NB4 (cell line): Measurements from ENCODE around the gene CHRM2.

Experiments
- DNase-seq: peaks from one replicate; pipeline ENCODE4 v3.0.0; 2010; ENCODE audit warnings: low read depth
- H3K4me3 ChIP-seq: one replicate; pipeline ENCODE4 v1.5.1; 2011; ENCODE audit warnings: mild to moderate bottlenecking, low read depth, low read length, moderate library complexity
- MYC ChIP-seq: IDR thresholded peaks from 2 replicates; pipeline ENCODE4 v1.6.1; 2011; ENCODE audit warnings: low read depth, low read length
- POLR2A ChIP-seq: IDR thresholded peaks from 2 replicates; pipeline ENCODE4 v1.6.1; 2011; ENCODE audit warnings: mild to moderate bottlenecking; ENCODE audit not compliant: insufficient read length; ENCODE audit errors: extremely low read depth
- TF ChIP-seq, protein P1 (sequence below): IDR thresholded peaks from one replicate; pipeline ENCODE4 v1.5.1; 2012; ENCODE audit warnings: low read depth, low read length
- TF ChIP-seq, protein P2 (sequence below): IDR thresholded peaks from 2 replicates; pipeline ENCODE4 v1.6.1; 2011; ENCODE audit warnings: low read depth, low read length

Gene CHRM2

DNA sequence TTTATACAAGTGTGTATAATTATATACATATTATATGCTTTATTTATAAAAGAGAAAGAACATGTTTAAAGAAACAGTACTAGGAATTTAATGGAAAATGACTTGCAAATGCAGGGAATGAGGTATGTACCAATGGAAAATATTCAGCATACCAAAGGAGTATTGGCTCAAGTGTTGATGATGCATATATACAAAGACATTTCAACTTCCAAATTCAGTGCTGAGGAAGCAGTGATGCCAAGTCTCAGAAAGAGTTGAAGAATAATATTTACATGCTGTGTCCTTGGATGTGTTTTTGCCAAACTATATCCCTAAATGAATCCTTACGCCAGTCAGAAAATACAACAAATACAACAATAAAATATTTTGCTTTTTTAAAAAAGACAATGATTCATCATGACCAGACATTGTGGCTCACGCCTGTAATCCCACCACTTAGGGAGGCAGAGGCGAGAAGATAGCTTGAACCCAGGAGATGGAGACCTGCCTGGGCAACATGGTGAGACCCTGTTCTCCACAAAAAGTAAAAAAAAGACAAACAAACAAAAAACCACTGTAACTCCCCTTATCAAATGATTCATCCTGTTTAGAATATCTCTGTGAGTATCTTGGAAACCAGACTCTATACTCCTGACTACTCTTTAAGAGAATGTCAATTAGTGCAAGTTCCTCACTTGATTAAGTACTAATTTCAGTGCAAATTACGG is 157.2 kb downstream of the CHRM2 start:
- H3K4me3 ChIP-seq, result no peak overlapping the region
- DNase-seq, result no peak
- TF ChIP-seq, protein P1, sequence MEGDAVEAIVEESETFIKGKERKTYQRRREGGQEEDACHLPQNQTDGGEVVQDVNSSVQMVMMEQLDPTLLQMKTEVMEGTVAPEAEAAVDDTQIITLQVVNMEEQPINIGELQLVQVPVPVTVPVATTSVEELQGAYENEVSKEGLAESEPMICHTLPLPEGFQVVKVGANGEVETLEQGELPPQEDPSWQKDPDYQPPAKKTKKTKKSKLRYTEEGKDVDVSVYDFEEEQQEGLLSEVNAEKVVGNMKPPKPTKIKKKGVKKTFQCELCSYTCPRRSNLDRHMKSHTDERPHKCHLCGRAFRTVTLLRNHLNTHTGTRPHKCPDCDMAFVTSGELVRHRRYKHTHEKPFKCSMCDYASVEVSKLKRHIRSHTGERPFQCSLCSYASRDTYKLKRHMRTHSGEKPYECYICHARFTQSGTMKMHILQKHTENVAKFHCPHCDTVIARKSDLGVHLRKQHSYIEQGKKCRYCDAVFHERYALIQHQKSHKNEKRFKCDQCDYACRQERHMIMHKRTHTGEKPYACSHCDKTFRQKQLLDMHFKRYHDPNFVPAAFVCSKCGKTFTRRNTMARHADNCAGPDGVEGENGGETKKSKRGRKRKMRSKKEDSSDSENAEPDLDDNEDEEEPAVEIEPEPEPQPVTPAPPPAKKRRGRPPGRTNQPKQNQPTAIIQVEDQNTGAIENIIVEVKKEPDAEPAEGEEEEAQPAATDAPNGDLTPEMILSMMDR, result no peak
- TF ChIP-seq MYC (no peak), POLR2A (no peak)
- TF ChIP-seq, protein P2, sequence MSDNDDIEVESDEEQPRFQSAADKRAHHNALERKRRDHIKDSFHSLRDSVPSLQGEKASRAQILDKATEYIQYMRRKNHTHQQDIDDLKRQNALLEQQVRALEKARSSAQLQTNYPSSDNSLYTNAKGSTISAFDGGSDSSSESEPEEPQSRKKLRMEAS, result no peak

DNA sequence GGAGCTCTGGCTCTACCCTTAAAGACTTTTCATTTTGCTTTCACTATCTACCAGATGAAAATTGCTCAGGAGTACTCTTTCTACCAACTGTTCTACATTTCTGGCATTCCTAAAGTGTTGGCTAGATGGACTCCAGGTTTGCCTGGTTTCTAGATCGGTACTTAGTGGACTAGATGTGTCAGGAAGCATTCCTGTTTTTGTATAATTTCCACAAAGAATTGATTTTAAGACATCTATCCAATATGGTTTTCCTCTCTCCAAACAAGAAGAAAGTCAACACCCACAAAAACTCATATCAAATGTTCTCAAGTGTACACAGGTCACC is 157.7 kb downstream of the CHRM2 start:
- DNase-seq, result no peak
- H3K4me3 ChIP-seq, result no peak overlapping the region
- TF ChIP-seq MYC, result no peak
- no peak for TF ChIP-seq POLR2A
- TF ChIP-seq, protein P2, result no peak
- TF ChIP-seq, protein P1, result no peak

DNA sequence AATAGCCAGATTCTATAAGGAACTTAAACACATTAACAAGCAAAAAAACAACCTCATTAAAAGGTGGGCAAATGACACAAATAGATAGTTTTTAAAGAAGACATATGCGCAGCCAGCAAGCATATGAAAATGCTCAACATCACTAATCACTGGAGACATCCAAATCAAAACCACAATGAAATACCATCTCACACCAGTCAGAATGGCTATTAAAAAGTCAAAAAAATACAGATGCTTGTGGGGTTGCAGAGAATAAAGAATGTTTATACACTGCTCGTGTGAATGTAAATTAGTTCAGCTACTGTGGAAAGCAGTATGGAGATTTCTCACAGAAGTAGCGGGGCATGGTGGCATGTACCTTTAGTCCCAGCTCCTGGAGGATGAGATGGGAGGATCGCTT is 164.0 kb downstream of the CHRM2 start:
- no peak overlapping the region for H3K4me3 ChIP-seq
- DNase-seq, result no peak
- TF ChIP-seq, protein P1, result no peak
- no peak for TF ChIP-seq MYC
- TF ChIP-seq, protein P2, result no peak
- no peak for TF ChIP-seq POLR2A

DNA sequence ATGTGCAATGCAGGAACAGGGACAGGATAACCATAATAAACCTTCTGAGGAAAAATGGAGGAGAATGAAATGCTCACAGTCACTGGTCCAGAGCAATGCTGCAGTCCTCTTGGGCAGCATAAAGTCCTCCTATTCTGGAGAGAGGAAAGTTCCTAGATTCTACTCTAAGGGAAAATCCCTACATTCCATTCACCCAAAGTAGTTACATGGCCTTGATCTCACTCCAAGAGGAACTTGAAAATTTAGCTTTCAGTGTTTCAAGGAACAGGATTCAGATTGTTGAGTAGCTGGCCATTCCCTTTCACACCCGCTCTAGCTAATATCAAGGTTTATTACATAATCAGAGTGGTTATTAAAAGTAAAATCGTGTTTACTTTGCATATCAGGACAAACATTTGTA is 168.3 kb downstream of the CHRM2 start:
- TF ChIP-seq, protein P2, result no peak
- no peak for TF ChIP-seq MYC
- TF ChIP-seq, protein P1, result no peak
- TF ChIP-seq POLR2A, result no peak
- no peak for DNase-seq
- H3K4me3 ChIP-seq, result no peak overlapping the region

DNA sequence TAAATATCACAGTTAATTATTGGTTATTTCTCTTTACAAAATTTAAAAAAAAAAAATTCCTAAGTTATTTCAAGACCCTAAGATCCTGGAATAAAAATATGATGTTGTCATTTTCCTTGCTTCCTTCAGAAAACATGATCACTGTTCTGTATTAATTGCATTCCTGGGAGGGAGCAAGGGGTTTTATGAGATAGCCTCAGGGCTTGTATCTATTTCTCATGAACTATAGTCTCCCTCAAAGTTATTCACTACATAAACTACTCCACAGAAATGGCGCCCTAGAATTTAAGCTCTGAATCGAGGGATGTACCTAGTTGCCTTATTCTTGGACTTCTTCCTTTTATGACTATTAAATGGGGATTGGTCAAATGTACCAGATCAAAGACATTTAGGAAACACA is 170.3 kb downstream of the CHRM2 start:
- TF ChIP-seq POLR2A (no peak), MYC (no peak)
- TF ChIP-seq, protein P1, result no peak
- TF ChIP-seq, protein P2, result no peak
- DNase-seq, result no peak
- no peak overlapping the region for H3K4me3 ChIP-seq

DNA sequence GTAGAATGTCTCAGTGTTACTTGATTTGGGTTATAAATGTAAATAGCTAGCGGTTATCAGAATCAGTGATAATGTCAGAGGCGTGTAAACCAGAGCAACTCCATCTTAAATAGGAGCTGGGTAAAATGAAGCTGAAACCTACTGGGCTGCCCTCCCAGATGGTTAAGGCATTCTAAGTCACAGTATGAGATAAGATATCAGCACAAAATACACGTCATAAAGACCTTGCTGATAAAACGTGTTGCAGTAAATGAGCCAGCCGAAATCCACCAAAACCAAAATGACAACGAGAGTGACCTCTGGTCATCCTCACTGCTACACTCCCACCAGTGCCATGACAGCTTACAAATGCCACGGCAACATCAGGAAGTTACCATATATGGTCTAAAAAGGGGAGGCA is 172.3 kb downstream of the CHRM2 start:
- TF ChIP-seq MYC (no peak), POLR2A (no peak)
- TF ChIP-seq, protein P2, result no peak
- TF ChIP-seq, protein P1, result no peak
- no peak for DNase-seq
- H3K4me3 ChIP-seq, result no peak overlapping the region
